Ascending aorta (tissue), 2 donors: ENCODE results near the gene NCKAP5. TPM values are rescaled to one million over a fixed set of nuclear protein-coding genes. Genes with fewer than 3 reads are reported as not detected.

Source experiments
- DNase-seq, 2 donors: peaks; one replicate each; pipeline ENCODE4 v3.0.0-alpha.2; 2019; ENCODE audit warnings: low spot score in 2 of 2
- H3K27ac ChIP-seq, 2 donors: fragments of 200-600 bp; sonication (generic); one replicate each; pipeline ENCODE4 v1.5.1; 2016 to 2017; ENCODE audit warnings: mild to moderate bottlenecking in 1 of 2
- H3K27me3 ChIP-seq: fragments of 200-600 bp; sonication (generic); one replicate; pipeline ENCODE4 v1.5.1; 2017
- H3K36me3 ChIP-seq, 2 donors: fragments of 200-600 bp; sonication (generic); one replicate each; pipeline ENCODE4 v1.5.1; 2016
- H3K4me1 ChIP-seq, 2 donors: fragments of 200-600 bp; sonication (generic); one replicate each; pipeline ENCODE4 v1.5.1; 2016 to 2017; ENCODE audit warnings: mild to moderate bottlenecking in 1 of 2
- H3K4me3 ChIP-seq, 2 donors: fragments of 200-600 bp; sonication (generic); one replicate each; pipeline ENCODE4 v1.5.1; 2016 to 2017; ENCODE audit warnings: mild to moderate bottlenecking in 1 of 2
- H3K9me3 ChIP-seq, 2 donors: fragments of 200-600 bp; sonication (generic); one replicate each; pipeline ENCODE4 v1.5.1; 2016
- intact Hi-C: fragments of 100-400 bp; cut with DNase I; formaldehyde crosslinking; loops from one replicate; pipeline ENCODE4 v1.15.1; 2023
- total RNA-seq: library from RNA; depleted of rRNA; stranded (reverse); fragments of >200 nt; gene quantifications from one replicate; pipeline ENCODE4 v1.1.0, GENCODE V29; 2016
- TF ChIP-seq, protein P1 (sequence below), 3 experiments: fragments of 200-600 bp in 2 of 3; fragments of 450-650 bp in 1 of 3; sonication (generic) in 2 of 3; IDR thresholded peaks; one replicate each; pipeline ENCODE4 v1.5.1; 2016 to 2019; ENCODE audit warnings: antibody characterized with exemption in 3 of 3, mild to moderate bottlenecking in 1 of 3, moderate library complexity in 1 of 3

The NCKAP5 gene
- total RNA-seq, 1 donor from 2014 or later = 0.75 TPM

- H3K36me3 ChIP-seq = no peaks in the 10 kb centered on the region
- intact Hi-C loops = no loop called here
- no peaks in the 10 kb centered on the region for H3K4me1 ChIP-seq
- no peak overlapping the region for H3K27ac ChIP-seq
- TF ChIP-seq, protein P1, sequence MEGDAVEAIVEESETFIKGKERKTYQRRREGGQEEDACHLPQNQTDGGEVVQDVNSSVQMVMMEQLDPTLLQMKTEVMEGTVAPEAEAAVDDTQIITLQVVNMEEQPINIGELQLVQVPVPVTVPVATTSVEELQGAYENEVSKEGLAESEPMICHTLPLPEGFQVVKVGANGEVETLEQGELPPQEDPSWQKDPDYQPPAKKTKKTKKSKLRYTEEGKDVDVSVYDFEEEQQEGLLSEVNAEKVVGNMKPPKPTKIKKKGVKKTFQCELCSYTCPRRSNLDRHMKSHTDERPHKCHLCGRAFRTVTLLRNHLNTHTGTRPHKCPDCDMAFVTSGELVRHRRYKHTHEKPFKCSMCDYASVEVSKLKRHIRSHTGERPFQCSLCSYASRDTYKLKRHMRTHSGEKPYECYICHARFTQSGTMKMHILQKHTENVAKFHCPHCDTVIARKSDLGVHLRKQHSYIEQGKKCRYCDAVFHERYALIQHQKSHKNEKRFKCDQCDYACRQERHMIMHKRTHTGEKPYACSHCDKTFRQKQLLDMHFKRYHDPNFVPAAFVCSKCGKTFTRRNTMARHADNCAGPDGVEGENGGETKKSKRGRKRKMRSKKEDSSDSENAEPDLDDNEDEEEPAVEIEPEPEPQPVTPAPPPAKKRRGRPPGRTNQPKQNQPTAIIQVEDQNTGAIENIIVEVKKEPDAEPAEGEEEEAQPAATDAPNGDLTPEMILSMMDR (IDR thresholded peaks at IDR 0.05) = no peak
- no peaks in the 10 kb centered on the region for H3K9me3 ChIP-seq
- H3K27me3 ChIP-seq = no peaks in the 10 kb centered on the region
- DNase-seq = no peak
- H3K4me3 ChIP-seq = no peak overlapping the region
These were observed 835.2 kb downstream of the NCKAP5 start for GRCh38 chr2:132733094-132733493.

DNA sequence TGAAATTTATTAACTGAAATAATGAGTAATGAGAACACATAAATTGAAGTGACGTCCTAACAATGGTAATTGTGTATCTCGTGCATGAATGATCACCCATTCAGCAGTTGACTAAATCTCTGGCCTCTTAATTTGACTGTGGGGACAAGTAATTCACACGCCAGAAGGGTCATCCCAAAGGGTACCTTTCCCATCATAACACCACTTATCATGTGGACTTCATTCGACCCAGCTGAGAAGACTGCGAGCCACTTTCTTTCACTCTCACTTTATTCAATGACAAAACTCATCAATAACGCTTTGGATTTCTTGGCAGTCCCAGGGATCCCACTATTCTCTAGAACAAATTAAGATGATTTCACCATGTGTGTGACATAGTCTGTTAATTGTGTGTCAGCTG lies 835.6 kb downstream of the NCKAP5 start:
- no peaks in the 10 kb centered on the region for H3K4me1 ChIP-seq
- intact Hi-C loops = no loop called here
- no peak for DNase-seq
- TF ChIP-seq, protein P1 (IDR thresholded peaks at IDR 0.05) = no peak
- H3K27me3 ChIP-seq = no peaks in the 10 kb centered on the region
- no peaks in the 10 kb centered on the region for H3K36me3 ChIP-seq
- H3K9me3 ChIP-seq = no peaks in the 10 kb centered on the region
- H3K4me3 ChIP-seq = no peak overlapping the region
- no peak overlapping the region for H3K27ac ChIP-seq

DNA sequence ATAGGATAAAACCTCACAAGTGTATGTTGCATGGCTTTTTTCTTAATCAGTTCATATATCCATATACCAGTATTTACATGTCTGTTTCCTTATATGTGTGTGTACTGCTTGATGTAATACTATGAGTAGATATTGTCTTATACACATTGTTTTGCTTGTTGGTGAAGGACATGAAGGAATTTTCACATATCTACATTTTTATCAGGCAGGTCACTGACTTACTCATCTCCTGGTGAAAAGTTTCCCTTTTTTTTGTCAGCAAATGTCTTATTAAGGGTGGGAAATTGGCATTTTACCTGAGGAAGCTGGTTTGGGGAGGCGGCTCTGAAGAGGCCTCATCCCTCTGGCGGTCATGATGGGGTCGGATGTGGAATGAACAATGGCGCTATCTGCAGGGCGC lies 836.8 kb downstream of the NCKAP5 start:
- H3K4me1 ChIP-seq = no peaks in the 10 kb centered on the region
- no peak overlapping the region for H3K27ac ChIP-seq
- H3K4me3 ChIP-seq = no peak overlapping the region
- H3K27me3 ChIP-seq = no peaks in the 10 kb centered on the region
- intact Hi-C loops = no loop called here
- no peak for DNase-seq
- H3K36me3 ChIP-seq = no peaks in the 10 kb centered on the region
- no peaks in the 10 kb centered on the region for H3K9me3 ChIP-seq
- TF ChIP-seq, protein P1 (IDR thresholded peaks at IDR 0.05) = no peak

GRCh38 chr2:132730611-132731010 lies 837.7 kb downstream of the NCKAP5 start:
- H3K27ac ChIP-seq = no peak overlapping the region
- no peaks in the 10 kb centered on the region for H3K9me3 ChIP-seq
- no peaks in the 10 kb centered on the region for H3K27me3 ChIP-seq
- H3K4me3 ChIP-seq = no peak overlapping the region
- TF ChIP-seq, protein P1 (IDR thresholded peaks at IDR 0.05) = no peak
- intact Hi-C loops = no loop called here
- H3K4me1 ChIP-seq = no peaks in the 10 kb centered on the region
- DNase-seq = no peak
- H3K36me3 ChIP-seq = no peaks in the 10 kb centered on the region

GRCh38 chr2:132729522-132729921 lies 838.7 kb downstream of the NCKAP5 start:
- intact Hi-C loops = no loop called here
- TF ChIP-seq, protein P1 (IDR thresholded peaks at IDR 0.05) = no peak
- Histone ChIP-seq H3K36me3 (no peaks in the 10 kb centered on the region), H3K27me3 (no peaks in the 10 kb centered on the region), H3K27ac (no peak overlapping the region), H3K4me1 (no peaks in the 10 kb centered on the region), H3K9me3 (no peaks in the 10 kb centered on the region), H3K4me3 (no peak overlapping the region)
- DNase-seq = no peak

GRCh38 chr2:132726155-132726554 lies 842.1 kb downstream of the NCKAP5 start:
- Histone ChIP-seq H3K9me3 (no peaks in the 10 kb centered on the region), H3K4me1 (no peaks in the 10 kb centered on the region), H3K4me3 (no peak overlapping the region), H3K27me3 (no peaks in the 10 kb centered on the region), H3K27ac (no peak overlapping the region), H3K36me3 (no peaks in the 10 kb centered on the region)
- TF ChIP-seq, protein P1 (IDR thresholded peaks at IDR 0.05) = no peak
- no peak for DNase-seq
- intact Hi-C loops = no loop called here
